Glomerular endothelial cell (primary cell): ENCODE data around the gene CLIC6. TPM values are rescaled to one million over a fixed set of nuclear protein-coding genes. Genes with fewer than 3 reads are reported as not detected.
"Not testable (repeated sequence)": the region's sequence is repeated elsewhere in the genome, so short reads cannot be mapped to it uniquely, and the experiment has no call there.

Experiments used
- DNase-seq: peaks from one replicate; pipeline ENCODE4 v3.0.0-alpha.2; 2011; ENCODE audit warnings: low read depth, low spot score; ENCODE audit errors: extremely low read depth
- total RNA-seq: library from RNA; depleted of rRNA; stranded (reverse); fragments of >200 nt; gene quantifications from 2 replicates; pipeline ENCODE4 v1.2.3, GENCODE V29; 2015

Gene CLIC6
- total RNA-seq, 1 donor from 2014 or later: not detected

DNA sequence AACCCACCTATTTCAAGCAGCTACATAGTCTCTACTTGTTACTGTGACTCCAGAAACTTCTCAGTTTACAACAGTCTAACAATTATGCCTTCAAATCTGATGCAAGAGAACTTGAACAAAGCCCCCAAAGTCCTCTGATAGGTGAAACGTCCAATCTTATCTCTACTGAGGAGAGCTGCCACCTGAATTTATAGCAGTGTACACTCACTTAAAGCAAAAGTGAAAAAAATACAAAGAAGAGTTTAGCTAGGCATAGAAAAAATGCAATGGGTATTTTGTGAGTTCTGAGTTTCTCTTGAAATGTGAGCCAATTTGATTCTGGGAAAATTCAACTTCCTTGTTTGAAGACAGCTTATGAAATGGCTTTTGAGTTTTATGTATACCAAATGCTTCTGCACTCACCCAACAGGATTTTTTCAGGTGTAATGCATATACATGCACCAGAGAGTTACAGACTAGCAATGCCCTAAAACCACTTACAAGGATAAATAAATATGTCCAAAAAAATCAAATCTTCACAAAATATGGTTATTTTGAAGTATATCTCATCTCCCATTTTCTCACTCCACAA, 17.8 kb upstream of the CLIC6 start:
- no peak for DNase-seq

DNA sequence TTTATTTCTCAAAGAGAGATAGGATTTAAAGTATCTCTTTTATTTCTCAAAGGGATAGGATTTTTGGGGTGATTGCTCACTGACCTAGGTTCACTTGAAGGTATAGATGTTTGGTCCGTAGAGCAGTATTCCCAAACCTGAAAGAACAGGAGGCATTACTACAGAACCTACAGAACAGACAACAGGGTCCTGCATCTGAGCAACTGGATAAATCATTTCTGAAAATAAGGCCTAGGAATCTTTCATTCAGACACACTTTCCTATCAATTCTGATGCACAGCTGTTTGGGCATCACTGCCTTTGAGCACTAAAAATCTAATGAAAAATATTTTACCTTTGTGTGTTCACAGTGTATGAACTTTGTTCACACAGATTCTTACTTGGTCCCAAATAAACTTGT, 17.2 kb upstream of the CLIC6 start:
- no peak for DNase-seq

DNA sequence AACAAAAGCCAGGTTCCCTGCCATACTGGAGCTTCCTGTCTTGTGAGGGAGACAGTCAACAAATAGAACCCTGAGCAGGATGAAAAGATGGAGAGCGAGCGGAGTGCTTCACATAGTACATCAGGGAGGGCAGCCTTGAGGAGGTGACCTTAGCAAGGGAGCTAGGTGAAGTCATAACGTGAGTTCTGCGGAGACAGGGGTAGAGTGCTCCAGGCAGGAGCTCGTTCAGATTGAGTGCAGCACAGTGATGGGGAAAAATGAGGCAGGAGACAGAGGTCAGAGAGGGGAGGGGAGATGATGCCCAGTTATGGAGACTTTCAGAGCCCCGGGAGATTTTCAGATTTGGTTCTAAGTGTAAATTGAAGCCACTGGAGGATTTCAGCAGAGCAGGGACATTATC, 15.3 kb upstream of the CLIC6 start:
- DNase-seq: no peak

DNA sequence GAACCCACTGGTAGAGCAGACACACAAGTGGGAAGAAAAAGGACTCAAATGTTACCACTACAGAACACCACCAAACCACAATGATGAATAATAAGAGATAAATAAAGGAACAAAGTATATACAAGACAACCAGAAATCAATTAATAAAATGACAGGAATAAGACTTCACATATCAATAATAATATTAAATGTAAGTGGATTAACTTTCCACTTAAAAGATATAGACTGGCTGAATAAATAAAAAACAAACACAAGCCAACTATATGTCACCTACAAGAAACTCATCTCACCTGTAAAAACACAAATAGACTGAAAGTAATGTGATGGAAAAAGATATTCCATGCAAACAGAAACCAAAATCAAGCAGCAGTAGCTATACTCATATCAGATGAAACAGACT, 6.9 kb upstream of the CLIC6 start:
- no peak for DNase-seq

DNA sequence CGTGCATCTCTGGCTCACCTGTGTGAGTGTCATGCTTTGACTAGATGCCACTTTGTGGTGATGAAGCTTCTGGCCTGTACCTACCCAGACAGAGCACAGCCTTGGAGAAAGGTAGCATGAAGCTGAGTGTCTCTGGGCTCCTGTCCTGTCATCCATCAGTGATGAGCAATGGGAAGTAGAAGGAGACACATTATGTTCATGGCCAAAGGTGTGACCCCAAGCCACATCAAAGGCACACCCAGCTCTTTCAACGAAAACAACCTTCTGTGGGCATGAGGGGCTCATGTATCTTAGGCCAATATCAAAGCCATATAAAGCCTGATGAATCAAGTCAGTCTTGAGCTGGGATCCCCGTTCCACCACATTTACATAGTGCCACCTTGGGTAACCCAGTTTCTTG, 1.0 kb upstream of the CLIC6 start:
- DNase-seq: no peak

DNA sequence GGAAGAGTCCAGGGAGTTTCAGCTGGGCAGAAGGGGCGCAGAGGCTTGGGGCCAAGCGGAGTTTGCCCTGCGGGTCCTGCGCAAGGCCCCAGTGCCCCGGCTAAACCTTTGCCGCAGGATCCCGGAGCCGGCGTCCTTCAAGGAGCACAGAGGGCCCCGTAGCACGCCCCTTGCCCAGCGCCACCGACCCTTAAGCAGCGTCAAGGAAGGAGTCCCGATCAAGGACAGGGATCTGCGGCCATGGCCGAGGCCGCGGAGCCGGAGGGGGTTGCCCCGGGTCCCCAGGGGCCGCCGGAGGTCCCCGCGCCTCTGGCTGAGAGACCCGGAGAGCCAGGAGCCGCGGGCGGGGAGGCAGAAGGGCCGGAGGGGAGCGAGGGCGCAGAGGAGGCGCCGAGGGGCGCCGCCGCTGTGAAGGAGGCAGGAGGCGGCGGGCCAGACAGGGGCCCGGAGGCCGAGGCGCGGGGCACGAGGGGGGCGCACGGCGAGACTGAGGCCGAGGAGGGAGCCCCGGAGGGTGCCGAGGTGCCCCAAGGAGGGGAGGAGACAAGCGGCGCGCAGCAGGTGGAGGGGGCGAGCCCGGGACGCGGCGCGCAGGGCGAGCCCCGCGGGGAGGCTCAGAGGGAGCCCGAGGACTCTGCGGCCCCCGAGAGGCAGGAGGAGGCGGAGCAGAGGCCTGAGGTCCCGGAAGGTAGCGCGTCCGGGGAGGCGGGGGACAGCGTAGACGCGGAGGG, 520 bp downstream of the CLIC6 start:
- no peak for DNase-seq

DNA sequence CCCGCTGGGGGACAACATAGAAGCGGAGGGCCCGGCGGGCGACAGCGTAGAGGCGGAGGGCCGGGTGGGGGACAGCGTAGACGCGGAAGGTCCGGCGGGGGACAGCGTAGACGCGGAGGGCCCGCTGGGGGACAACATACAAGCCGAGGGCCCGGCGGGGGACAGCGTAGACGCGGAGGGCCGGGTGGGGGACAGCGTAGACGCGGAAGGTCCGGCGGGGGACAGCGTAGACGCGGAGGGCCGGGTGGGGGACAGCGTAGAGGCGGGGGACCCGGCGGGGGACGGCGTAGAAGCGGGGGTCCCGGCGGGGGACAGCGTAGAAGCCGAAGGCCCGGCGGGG, 1.1 kb downstream of the CLIC6 start:
- not testable (repeated sequence) for DNase-seq

DNA sequence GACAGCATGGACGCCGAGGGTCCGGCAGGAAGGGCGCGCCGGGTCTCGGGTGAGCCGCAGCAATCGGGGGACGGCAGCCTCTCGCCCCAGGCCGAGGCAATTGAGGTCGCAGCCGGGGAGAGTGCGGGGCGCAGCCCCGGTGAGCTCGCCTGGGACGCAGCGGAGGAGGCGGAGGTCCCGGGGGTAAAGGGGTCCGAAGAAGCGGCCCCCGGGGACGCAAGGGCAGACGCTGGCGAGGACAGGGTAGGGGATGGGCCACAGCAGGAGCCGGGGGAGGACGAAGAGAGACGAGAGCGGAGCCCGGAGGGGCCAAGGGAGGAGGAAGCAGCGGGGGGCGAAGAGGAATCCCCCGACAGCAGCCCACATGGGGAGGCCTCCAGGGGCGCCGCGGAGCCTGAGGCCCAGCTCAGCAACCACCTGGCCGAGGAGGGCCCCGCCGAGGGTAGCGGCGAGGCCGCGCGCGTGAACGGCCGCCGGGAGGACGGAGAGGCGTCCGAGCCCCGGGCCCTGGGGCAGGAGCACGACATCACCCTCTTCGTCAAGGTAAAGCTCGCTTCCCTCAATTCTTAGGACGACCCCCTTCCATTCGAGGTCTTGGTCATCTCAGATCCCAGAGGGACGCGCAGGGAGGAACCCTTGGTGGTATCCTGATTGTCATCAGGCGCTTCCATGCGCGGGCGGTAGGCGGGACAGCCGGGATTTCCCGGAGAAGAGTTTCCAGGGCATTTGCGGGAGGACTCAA, 1.6 kb downstream of the CLIC6 start:
- DNase-seq: no peak

DNA sequence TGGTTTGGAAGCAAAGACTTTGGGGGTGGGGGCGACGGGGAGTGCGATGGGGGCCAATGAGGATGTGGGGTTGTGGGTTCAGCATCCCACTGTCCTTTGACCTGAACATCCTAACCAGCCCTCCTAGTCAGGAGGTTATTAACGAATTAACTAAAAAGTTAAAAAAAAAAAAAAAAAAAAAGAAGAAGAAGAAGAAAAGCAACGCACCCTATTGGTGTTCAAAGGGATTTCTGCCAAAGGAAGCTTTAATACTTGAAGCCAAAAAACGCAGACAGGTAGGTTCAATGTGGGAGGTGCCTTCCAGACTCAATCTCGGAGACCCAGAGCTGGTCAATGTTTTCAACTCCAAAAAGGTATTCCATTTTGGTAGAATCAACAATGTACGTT, 2.2 kb downstream of the CLIC6 start:
- no peak for DNase-seq

DNA sequence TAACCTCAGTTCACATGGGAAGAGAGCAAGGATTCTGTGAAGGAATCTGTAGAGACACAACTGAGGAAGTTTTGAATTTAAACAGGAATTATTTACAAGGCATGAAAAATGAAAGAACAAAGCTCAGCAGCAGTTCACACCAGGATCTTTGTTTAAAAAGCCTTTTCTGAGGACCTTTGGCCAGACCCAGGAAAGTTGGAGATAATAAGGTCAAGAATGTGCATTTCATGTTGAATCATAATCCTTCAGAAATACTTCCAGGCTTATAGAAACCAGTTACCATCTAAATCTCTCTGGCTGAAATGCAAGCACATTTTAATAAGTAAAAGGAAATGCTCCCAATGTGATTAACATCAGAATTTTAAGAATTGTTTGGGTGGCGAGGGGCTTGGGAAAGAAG, 2.7 kb downstream of the CLIC6 start:
- no peak for DNase-seq

DNA sequence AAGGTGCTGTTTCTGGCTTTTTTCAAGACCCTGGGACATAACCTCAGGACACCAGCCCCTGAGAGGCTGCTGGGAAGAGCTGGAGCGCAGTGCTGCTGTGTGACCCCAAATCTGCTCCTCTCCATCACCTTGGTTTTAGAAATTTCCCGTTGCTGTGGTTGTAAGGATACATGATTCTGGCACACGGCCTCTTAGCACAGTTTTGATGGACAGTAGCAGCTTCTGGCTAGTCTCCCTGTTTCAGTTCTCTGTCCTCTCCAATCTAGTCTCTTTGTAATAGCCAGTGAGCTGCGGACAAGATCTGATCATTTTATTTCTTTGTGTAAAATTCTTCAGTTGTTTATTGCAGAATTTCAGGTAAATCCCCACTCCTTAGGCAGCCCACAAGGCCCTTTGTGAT, 3.1 kb downstream of the CLIC6 start:
- no peak for DNase-seq

DNA sequence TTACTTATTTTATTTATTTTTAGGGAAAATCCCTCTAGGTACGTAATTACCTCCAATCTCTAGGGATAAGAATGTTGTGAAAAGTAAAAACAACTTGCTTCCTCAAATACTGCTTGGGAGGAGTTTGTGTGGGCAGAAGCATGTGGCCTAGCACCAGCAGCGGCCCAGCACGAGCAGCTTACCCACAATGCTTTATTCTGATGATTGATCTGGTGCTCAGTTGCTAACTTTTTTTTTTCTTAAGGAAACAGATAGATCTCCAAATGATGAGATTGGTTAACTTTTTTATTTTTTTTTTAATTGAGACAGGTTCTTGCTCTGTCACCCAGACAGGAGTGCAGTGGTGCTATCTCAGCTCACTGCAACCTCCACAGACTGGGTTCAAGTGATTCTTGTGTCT, 4.2 kb downstream of the CLIC6 start:
- no peak for DNase-seq

DNA sequence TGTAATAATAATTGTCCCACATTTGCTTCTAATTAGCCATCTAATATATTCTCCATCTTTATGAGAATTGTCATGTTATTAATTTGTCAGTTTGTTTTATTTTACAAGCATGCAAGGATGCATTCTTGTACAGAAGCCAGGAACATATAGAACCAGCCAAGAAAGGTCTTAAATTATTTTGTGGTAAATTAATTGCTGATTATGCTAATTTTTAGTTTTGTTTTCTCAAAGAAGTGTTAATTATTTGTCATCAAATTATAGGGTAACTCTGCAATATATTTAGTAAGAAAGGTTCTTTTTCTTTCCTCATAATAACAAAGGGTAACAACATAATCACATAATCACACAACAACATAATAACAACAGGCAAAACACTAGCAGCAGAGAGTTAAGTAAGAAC, 5.7 kb downstream of the CLIC6 start:
- no peak for DNase-seq

DNA sequence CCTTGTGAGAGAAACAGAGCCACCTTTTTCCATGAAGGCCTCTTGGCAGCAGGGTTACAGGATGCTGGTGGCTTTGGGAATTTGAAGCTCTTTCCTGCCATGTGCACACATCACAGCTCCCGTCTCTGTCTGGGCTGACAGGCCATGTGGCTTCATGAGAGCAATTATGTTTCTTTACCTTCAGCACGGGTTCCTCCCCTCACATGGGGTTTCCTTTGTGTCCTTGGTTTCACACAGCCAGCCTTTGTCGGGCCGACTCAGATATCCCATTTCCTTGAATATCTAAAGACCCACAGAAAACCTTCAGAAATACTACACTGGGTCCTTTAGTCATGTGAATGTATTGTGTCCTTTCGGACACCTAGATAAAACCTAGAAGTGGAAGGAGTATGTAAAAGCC, 7.1 kb downstream of the CLIC6 start:
- DNase-seq: no peak

DNA sequence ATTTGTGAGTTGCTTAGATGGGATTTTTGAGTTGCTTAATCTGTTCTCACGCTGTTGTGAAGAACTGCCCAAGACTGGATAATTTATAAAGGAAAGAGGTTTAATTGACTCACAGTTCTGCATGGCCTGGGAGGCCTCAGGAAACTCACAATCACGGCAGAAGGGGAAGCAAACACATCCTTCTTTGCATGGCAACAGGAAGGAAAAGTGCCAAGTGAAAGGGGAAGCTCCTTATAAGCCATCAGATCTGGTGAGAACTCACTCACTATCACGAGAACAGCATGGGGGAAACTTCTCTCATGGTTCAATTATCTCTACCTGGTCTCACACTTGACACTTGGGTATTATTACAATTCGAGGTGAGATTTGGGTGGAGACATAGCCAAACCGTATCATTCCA, 10.3 kb downstream of the CLIC6 start:
- no peak for DNase-seq

DNA sequence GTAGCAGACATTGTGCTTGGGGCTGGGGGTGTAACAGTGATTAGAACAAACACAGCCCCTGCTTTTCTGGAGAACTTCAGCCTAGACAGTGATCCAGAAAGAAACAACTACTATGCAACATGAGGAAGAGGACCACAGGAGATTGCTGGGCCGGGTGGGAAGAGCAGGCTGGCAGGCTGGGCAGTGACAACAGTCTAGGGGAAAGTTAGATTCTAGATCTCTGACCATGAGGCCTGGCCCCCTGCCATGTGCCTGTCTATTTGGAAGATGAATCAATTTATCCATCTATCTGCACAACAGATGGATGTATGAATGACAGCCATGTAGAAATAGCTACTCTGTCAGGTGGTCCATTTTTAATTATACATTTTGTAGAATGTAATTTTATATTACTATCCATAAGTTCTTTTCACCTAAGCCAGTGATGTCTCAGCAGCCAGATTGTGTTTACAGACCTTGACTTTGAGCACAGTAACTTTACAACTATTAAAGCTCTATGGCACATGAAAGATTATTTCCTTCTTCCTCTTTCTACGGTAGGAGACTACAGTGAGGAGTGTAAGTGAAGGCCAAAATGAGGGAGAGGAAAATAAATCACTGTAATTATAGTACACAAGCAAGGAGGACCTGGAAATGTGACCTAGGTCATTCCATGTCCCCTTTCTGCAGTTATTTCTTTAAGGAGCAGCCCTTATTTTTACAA, 15.5 kb downstream of the CLIC6 start:
- DNase-seq: no peak

DNA sequence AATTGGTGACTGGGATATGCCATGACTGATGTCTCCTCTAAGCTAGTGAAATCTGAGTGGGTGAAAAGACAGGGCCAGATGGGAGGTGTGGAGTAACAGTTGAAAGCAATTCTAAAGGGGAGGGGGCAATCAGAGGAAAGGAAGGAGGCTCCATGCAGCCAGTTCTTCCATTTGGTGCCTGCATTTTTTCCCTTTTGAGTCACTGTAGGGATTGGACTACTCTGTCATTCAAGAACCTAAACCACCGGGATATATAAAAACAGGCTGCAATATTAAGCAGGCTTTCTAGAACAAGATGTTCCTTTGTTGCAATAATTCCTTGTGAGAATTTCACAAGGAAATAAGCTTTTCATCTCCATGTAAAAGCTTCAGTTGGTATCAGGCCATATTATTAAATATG, 18.3 kb downstream of the CLIC6 start:
- no peak for DNase-seq

DNA sequence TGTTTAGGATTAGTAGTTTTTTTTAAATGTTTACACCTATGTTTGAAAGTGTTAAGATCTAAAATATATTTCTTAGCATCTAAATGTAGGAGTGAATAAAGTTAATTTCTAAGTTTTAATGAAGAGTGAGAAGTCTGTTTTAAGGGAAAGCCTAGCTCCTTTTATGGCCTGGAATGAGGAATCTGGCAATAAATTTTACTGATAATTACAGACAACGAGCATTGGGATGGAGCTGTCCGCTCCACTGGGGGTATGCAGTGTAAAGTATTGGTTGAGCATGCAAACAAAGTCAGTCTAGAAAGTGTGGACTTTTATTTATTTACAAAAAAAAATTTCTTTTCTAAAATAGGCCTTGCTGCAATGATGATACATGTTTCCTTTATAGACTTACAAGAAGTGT, 19.0 kb downstream of the CLIC6 start:
- no peak for DNase-seq

DNA sequence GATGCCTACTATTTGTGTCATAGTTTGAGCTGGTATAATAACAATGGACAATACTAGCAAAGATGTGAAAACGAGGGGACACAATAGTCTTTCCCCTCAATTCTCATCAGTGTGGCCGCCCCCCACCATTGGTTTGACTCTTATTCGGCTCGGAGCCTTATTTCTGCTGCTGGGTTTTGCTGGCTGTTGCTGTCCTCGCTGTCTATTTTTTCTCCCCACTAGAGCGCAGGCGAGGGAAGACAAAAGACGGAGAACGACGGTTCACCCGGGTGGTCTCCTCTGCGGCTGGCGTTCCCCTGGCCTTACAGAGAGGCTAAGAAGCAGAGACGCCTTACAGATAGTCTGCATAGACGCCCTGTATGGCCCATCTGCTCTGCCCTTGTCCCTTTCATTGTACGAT, 19.4 kb downstream of the CLIC6 start:
- DNase-seq: no peak

DNA sequence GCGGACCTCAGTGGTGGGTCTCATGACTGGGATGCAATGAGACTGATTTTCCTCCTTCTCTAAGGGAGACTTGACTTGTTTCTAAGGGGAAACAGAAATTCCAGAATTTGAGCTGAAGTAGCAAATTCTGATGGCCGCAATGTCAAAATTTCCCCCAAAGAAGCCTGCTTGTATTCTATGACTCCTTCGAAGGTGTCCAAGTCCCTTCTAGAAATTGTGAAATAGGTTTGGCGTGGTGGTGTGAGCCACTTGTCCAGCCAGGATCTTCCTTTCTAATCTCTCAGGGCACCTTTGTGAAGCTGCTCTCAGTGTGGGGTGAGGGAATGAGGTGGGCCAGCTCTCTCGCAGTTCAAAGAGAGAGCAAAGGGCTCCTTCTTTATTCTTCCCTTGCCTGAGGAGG, 19.9 kb downstream of the CLIC6 start:
- no peak for DNase-seq

DNA sequence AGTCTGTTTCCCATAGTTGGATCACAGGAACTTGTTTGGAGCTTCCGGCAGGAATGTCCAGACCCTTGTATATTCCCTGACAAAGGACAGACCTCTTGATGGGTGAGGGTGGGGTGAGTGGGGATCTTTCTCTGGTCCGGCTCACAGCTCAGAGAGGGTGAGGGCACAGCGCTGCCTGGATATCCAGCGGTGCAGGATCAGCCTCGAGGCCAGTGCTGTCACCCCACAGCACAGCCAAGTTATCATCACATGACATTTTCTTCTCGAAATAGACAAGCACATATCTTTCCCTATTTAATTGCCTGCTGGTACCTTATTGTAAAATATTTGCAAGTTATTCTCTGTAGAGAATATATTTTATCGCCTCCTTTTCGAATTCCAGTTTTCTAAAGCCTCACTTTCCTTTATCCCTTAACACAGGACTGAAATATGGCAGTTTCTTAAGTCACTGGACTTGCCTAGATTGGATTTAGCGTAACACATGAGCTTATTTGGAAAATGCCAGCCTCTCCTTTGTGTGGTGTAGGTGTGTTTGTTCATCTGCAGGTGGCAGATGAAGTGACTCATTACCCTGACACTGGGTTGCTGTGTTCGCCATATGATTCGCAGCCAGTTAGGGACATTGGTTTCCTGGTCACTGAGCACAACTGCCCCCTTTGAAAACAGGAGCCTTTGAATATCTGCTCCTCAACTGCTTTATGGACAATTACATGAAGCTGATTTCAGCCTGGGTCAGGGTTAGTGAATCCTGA, 21.4 kb downstream of the CLIC6 start:
- no peak for DNase-seq
